Spleen (tissue), 7 donors: ENCODE results near the gene P2RX1.

Experiments
- POLR2A ChIP-seq, 3 donors: fragments of 450-650 bp; IDR thresholded peaks; one replicate each; pipeline ENCODE4 v1.5.1; 2017; ENCODE audit warnings: antibody characterized with exemption in 3 of 3, mild to moderate bottlenecking in 1 of 3
- TF ChIP-seq, protein P1 (sequence below), 11 experiments: fragments of 200-600 bp in 7 of 11; fragments of 450-650 bp in 4 of 11; sonication (generic) in 4 of 11; IDR thresholded peaks in 8 of 11; conservative IDR thresholded peaks in 3 of 11; 1 replicate in 7 of 11; 2 replicates in 4 of 11; pipeline versions ENCODE4 v1.4.0 to v1.8.0; 2016 to 2021; ENCODE audit warnings: antibody characterized with exemption in 11 of 11, inconsistent platforms in 4 of 11, mild to moderate bottlenecking in 1 of 11
- donor health status: DM: no; HTN: no; CAD: no; lungs with moderate emphysema.
- donor health status: DM: no; HTN: no; CAD: no.
- donor health status: DM: no; HTN: no; CAD: no.

DNA sequence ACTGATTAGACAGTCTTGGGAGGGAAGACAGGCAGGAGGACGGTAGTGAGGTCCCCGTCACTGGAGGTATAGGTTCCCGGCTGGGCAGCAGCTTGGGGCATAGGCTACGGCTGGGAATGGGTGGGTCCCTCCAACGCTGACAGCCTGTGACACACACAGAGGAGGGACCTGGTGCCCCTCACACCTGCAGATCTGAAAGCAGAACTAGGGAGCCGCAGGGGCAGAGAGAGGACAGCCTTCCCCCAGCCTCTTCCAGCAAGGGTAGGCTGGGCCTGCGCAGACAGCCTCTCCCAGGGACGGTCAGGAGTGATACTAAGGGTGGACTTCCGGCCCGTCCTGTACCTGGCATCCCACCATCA is 2.0 kb downstream of the P2RX1 start:
- TF ChIP-seq POLR2A (IDR thresholded peaks at IDR 0.05) = peak in 2 of 3 donors; percentile 76 to 78
- TF ChIP-seq, protein P1, sequence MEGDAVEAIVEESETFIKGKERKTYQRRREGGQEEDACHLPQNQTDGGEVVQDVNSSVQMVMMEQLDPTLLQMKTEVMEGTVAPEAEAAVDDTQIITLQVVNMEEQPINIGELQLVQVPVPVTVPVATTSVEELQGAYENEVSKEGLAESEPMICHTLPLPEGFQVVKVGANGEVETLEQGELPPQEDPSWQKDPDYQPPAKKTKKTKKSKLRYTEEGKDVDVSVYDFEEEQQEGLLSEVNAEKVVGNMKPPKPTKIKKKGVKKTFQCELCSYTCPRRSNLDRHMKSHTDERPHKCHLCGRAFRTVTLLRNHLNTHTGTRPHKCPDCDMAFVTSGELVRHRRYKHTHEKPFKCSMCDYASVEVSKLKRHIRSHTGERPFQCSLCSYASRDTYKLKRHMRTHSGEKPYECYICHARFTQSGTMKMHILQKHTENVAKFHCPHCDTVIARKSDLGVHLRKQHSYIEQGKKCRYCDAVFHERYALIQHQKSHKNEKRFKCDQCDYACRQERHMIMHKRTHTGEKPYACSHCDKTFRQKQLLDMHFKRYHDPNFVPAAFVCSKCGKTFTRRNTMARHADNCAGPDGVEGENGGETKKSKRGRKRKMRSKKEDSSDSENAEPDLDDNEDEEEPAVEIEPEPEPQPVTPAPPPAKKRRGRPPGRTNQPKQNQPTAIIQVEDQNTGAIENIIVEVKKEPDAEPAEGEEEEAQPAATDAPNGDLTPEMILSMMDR (IDR thresholded peaks at IDR 0.05 in 8 of 11, conservative IDR thresholded peaks at IDR 0.05 in 3 of 11) = no peak
